ENCODE data around the gene PLBD2.

Gene PLBD2

DNA sequence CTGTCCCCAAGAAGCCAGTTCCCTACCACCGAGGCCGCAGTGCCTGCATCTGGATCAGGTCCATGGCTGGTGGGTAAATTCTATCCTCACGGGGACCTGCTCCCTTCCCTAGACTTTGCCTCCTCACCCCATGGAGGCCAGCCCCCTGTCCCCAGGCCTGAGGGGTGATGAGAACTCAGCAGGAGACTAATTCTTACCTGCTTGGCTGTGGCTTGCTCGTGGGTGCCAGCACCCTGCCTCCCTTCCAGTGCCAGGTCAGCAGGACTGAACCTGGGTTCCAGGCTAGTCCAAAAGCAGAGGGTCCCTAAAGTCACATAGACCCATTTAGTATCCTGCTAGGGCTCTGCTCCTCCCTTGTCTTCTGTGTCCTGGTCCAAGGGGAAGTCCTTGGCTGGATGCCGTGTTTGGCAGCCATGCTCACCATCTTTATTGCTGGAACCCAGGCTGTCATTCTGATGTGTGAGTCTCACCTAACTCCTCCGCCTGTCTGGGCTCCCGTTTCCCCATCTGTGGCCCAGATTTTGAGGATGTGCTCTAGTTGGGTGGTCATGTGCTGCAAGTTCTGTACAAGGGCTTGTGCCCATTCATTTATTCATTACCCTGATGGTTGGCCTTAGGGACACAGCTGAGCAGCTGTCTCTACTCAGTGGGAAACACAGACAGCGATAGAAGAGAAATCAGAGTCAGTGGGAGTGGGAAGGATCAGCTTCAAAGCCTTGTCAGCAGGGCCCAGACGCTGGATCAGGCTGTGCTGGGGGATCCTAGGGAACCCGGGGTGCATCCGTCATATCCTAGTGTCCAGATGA, 949 bp downstream of the PLBD2 start:
- Histone ChIP-seq H3K4me3 (ENCODE audit: insufficient read depth, low read length, poor library complexity, severe bottlenecking) (peak overlapping the region; percentile 79), H4K20me1 (ENCODE audit: low read depth, low read length) (no peaks in the 10 kb centered on the region), H3K79me2 (ENCODE audit: insufficient read depth, low read length) (no peaks in the 10 kb centered on the region), H3K36me3 (ENCODE audit: low read length) (no peaks in the 10 kb centered on the region), H3K9ac (ENCODE audit: low read length) (peak overlapping the region; percentile 70), H3K9me3 (ENCODE audit: insufficient read depth, low read length) (no peaks in the 10 kb centered on the region), H3K27me3 (ENCODE audit: low read length) (no peaks in the 10 kb centered on the region), H3K9me2 (replicated peaks; ENCODE audit: insufficient read depth, low read length) (no peaks in the 10 kb centered on the region), H3K4me2 (ENCODE audit: low read depth, low read length, poor library complexity, severe bottlenecking) (peak overlapping the region; percentile 66), H3F3A (ENCODE audit: insufficient read depth) (peaks cover 9% of the 10 kb centered on the region; the same call in 1 of the 2 replicates), H2AFZ (ENCODE audit: low read depth, low read length, severe bottlenecking) (peak overlapping the region; percentile 95), H3K27ac (ENCODE audit: low read depth, low read length) (no peak overlapping the region)
- TF ChIP-seq, protein P1, sequence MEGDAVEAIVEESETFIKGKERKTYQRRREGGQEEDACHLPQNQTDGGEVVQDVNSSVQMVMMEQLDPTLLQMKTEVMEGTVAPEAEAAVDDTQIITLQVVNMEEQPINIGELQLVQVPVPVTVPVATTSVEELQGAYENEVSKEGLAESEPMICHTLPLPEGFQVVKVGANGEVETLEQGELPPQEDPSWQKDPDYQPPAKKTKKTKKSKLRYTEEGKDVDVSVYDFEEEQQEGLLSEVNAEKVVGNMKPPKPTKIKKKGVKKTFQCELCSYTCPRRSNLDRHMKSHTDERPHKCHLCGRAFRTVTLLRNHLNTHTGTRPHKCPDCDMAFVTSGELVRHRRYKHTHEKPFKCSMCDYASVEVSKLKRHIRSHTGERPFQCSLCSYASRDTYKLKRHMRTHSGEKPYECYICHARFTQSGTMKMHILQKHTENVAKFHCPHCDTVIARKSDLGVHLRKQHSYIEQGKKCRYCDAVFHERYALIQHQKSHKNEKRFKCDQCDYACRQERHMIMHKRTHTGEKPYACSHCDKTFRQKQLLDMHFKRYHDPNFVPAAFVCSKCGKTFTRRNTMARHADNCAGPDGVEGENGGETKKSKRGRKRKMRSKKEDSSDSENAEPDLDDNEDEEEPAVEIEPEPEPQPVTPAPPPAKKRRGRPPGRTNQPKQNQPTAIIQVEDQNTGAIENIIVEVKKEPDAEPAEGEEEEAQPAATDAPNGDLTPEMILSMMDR (IDR thresholded peaks at IDR 0.05; ENCODE audit: insufficient read depth, low read length, poor library complexity, severe bottlenecking): no peak
- TF ChIP-seq EZH2phosphoT487 (conservative IDR thresholded peaks at IDR 0.05; ENCODE audit: low read length): no peak

DNA sequence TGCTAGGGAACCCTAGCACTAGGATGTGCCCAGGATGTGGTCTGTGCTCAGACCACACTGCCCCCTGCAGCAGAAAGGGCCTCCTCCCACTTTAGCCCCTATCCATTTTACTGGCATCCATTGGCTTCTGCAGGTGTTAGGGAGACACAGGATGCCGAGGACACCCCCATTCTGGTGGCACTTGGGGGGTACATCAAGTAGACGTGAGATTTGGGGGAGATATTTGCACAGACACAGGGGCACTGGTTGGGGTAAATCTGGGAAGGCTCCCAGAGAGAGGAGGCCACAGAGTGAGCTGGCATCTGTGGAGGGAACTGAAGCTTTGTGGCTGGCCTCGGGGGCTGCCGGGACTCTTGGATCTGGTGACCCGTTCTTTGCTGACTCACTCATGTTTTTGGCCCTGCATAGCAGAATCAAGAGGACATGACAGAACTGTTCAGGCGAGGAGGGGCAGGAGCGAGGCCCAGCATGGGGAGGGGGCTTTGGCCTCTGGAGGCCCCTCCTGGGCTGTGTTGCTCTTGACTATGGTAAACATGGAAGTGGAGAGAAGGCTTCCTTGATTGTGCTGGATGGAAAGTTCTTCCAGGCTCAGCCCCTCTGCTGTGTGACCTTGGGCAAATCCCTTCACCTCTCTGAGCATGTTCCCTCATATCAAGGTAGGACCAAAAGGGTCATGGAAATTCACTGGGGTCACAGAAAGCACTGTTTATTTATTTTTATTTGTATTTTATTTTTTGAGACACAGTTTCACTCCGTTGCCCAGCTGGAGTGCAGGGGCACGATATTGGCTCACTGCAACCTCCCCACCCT, 1.8 kb downstream of the PLBD2 start:
- no peaks in the 10 kb centered on the region for H3K79me2 ChIP-seq (ENCODE audit: insufficient read depth, low read length)
- no peak overlapping the region for H2AFZ ChIP-seq (ENCODE audit: low read depth, low read length, severe bottlenecking)
- TF ChIP-seq, protein P1 (IDR thresholded peaks at IDR 0.05; ENCODE audit: insufficient read depth, low read length, poor library complexity, severe bottlenecking): no peak
- TF ChIP-seq EZH2phosphoT487 (conservative IDR thresholded peaks at IDR 0.05; ENCODE audit: low read length): no peak
- no peaks in the 10 kb centered on the region for H4K20me1 ChIP-seq (ENCODE audit: low read depth, low read length)
- no peak overlapping the region for H3K4me3 ChIP-seq (ENCODE audit: insufficient read depth, low read length, poor library complexity, severe bottlenecking)
- no peak overlapping the region for H3K9ac ChIP-seq (ENCODE audit: low read length)
- peak overlapping the region; percentile 66 for H3K4me2 ChIP-seq (ENCODE audit: low read depth, low read length, poor library complexity, severe bottlenecking)
- no peaks in the 10 kb centered on the region for H3K27me3 ChIP-seq (ENCODE audit: low read length)
- no peaks in the 10 kb centered on the region for H3K9me3 ChIP-seq (ENCODE audit: insufficient read depth, low read length)
- H3F3A ChIP-seq (ENCODE audit: insufficient read depth): peaks cover 9% of the 10 kb centered on the region; the same call in 1 of the 2 replicates
- H3K27ac ChIP-seq (ENCODE audit: low read depth, low read length): no peak overlapping the region
- no peaks in the 10 kb centered on the region for H3K36me3 ChIP-seq (ENCODE audit: low read length)
- H3K9me2 ChIP-seq (replicated peaks; ENCODE audit: insufficient read depth, low read length): no peaks in the 10 kb centered on the region

DNA sequence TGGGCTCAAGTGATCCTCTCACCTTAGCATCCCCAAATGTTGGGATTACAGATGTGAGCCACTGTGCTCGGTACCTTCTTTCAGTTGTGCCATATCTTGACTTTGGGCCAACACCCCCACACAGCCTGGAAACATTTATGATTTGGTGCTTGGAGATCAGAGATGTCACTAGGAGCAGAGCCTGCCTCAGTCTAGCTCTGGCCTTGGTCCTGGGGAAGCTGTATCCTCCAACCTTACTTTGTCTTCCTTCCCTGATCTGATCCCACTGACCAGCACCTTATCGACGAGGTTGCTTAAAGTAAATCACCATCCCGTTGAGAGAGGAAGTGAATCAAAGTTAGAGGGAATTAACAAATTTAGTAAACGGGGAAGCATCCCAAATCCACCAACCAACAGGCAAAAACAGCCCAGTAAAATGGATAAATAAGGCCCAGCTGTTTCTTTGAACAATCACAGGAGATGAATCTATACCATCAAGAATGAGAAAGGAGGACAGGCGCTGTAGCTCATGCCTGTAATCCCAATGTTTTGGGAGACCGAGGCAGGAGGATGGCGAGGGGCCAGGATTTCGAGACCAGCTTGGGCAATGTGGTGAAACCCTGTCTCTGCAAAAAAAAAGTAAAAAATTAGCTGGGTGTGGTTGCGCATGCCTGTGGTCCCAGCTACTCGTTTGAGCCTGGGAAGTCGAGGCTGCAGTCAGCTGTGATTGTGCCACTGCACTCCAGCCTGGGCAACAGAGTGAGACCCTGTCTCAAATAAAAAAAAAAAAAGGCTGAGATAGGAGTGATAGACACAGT, 3.4 kb downstream of the PLBD2 start:
- Histone ChIP-seq H3K79me2 (ENCODE audit: insufficient read depth, low read length) (no peaks in the 10 kb centered on the region), H4K20me1 (ENCODE audit: low read depth, low read length) (no peaks in the 10 kb centered on the region), H3K36me3 (ENCODE audit: low read length) (no peaks in the 10 kb centered on the region), H3K4me3 (ENCODE audit: insufficient read depth, low read length, poor library complexity, severe bottlenecking) (no peak overlapping the region), H3K9ac (ENCODE audit: low read length) (no peak overlapping the region), H3K4me2 (ENCODE audit: low read depth, low read length, poor library complexity, severe bottlenecking) (no peak overlapping the region), H3F3A (ENCODE audit: insufficient read depth) (peaks cover 9% of the 10 kb centered on the region; the same call in 1 of the 2 replicates), H3K9me2 (replicated peaks; ENCODE audit: insufficient read depth, low read length) (no peaks in the 10 kb centered on the region), H3K27ac (ENCODE audit: low read depth, low read length) (no peak overlapping the region), H3K9me3 (ENCODE audit: insufficient read depth, low read length) (no peaks in the 10 kb centered on the region), H3K27me3 (ENCODE audit: low read length) (no peaks in the 10 kb centered on the region), H2AFZ (ENCODE audit: low read depth, low read length, severe bottlenecking) (no peak overlapping the region)
- TF ChIP-seq, protein P1 (IDR thresholded peaks at IDR 0.05; ENCODE audit: insufficient read depth, low read length, poor library complexity, severe bottlenecking): no peak
- no peak for TF ChIP-seq EZH2phosphoT487 (conservative IDR thresholded peaks at IDR 0.05; ENCODE audit: low read length)
